ENCODE results near the gene SFXN5. TPM values are rescaled to one million over a fixed set of nuclear protein-coding genes. Genes with fewer than 3 reads are reported as not detected.

SFXN5 gene
- total RNA-seq, 3 donors from 2014 or later (not counting 1 experiment from before 2014, with no cell fraction given): 15.3 to 22.3 (median 19.8) TPM

GRCh38 chr2:73032702-73033097 lies 38.8 kb downstream of the SFXN5 start:
- H3K36me3 Mint-ChIP-seq: no peaks in the 10 kb centered on the region
- no peaks in the 10 kb centered on the region for H3K27me3 ChIP-seq (ENCODE audit: control insufficient read depth, insufficient read depth, low read length)
- ATAC-seq: no peak
- no peaks in the 10 kb centered on the region for H3K9me3 Mint-ChIP-seq
- H3K27ac ChIP-seq (ENCODE audit: low read length): no peak overlapping the region
- H3K36me3 ChIP-seq (ENCODE audit: control insufficient read depth, insufficient read depth, low read length): no peaks in the 10 kb centered on the region
- 97% methylated on average over 4 of the region's 5 CpGs for WGBS (ENCODE audit: insufficient coverage)
- H3K27ac Mint-ChIP-seq: no peak overlapping the region
- intact Hi-C loops (cut with micrococcal nuclease): no loop called here
- DNase-seq: no peak
- no peak for TF ChIP-seq CTCF (IDR thresholded peaks at IDR 0.05)
- no peaks in the 10 kb centered on the region for H3K9me3 ChIP-seq (ENCODE audit: control insufficient read depth, insufficient read depth, low read length)
- H3K4me3 Mint-ChIP-seq: no peak overlapping the region
- no peak overlapping the region for H3K4me3 ChIP-seq (ENCODE audit: low read length)
- H3K27me3 Mint-ChIP-seq (ENCODE audit: low read depth in 2 of 2): no peaks in the 10 kb centered on the region
- H3K4me1 ChIP-seq (ENCODE audit: control insufficient read depth, insufficient read depth, low read length): no peaks in the 10 kb centered on the region
- H3K4me1 Mint-ChIP-seq: peaks cover 4 to 9% of the 10 kb centered on the region in 2 donors

- ATAC-seq: no peak
- WGBS (ENCODE audit: insufficient coverage): 93% methylated on average over 10 of the region's 10 CpGs
- intact Hi-C loops (cut with micrococcal nuclease): no loop called here
Observed at GRCh38 chr2:73031725-73032701, 39.5 kb downstream of the SFXN5 start.

GRCh38 chr2:73031095-73031678 lies 40.3 kb downstream of the SFXN5 start:
- Histone ChIP-seq H3K36me3 (ENCODE audit: control insufficient read depth, insufficient read depth, low read length) (no peaks in the 10 kb centered on the region), H3K27ac (ENCODE audit: low read length) (no peak overlapping the region), H3K4me1 (ENCODE audit: control insufficient read depth, insufficient read depth, low read length) (no peaks in the 10 kb centered on the region), H3K9me3 (ENCODE audit: control insufficient read depth, insufficient read depth, low read length) (no peaks in the 10 kb centered on the region), H3K4me3 (ENCODE audit: low read length) (no peak overlapping the region), H3K27me3 (ENCODE audit: control insufficient read depth, insufficient read depth, low read length) (no peaks in the 10 kb centered on the region)
- Mint-ChIP-seq H3K27ac (no peak overlapping the region), H3K4me1 (peaks cover 4 to 5% of the 10 kb centered on the region in 2 donors), H3K4me3 (no peak overlapping the region), H3K9me3 (no peaks in the 10 kb centered on the region), H3K27me3 (ENCODE audit: low read depth in 2 of 2) (no peaks in the 10 kb centered on the region), H3K36me3 (no peaks in the 10 kb centered on the region)
- DNase-seq (no peak), ATAC-seq (no peak)
- intact Hi-C loops (cut with micrococcal nuclease): no loop called here
- WGBS (ENCODE audit: insufficient coverage): 98% methylated on average over 2 of the region's 3 CpGs
- no peak for TF ChIP-seq CTCF (IDR thresholded peaks at IDR 0.05)

More at GRCh38 chr2:73031725-73032701, 39.5 kb downstream of the SFXN5 start:
- H3K36me3 Mint-ChIP-seq: no peaks in the 10 kb centered on the region
- H3K4me3 Mint-ChIP-seq: no peak overlapping the region
- no peak overlapping the region for H3K27ac ChIP-seq (ENCODE audit: low read length)
- H3K9me3 ChIP-seq (ENCODE audit: control insufficient read depth, insufficient read depth, low read length): no peaks in the 10 kb centered on the region
- no peaks in the 10 kb centered on the region for H3K9me3 Mint-ChIP-seq
- H3K4me3 ChIP-seq (ENCODE audit: low read length): no peak overlapping the region
- DNase-seq: no peak
- no peaks in the 10 kb centered on the region for H3K27me3 ChIP-seq (ENCODE audit: control insufficient read depth, insufficient read depth, low read length)
- H3K4me1 Mint-ChIP-seq: peaks cover 4 to 6% of the 10 kb centered on the region in 2 donors
- no peak overlapping the region for H3K27ac Mint-ChIP-seq
- no peaks in the 10 kb centered on the region for H3K36me3 ChIP-seq (ENCODE audit: control insufficient read depth, insufficient read depth, low read length)
- TF ChIP-seq CTCF (IDR thresholded peaks at IDR 0.05): no peak
- no peaks in the 10 kb centered on the region for H3K27me3 Mint-ChIP-seq (ENCODE audit: low read depth in 2 of 2)
- H3K4me1 ChIP-seq (ENCODE audit: control insufficient read depth, insufficient read depth, low read length): no peaks in the 10 kb centered on the region
